Measurements from ENCODE around the gene SMARCA4.
"Not testable (repeated sequence)": the region's sequence is repeated elsewhere in the genome, so short reads cannot be mapped to it uniquely, and the experiment has no call there.

SMARCA4 gene

GRCh38 chr19:11090997-11091702 is 130.3 kb downstream of the SMARCA4 start:
- DNase-seq (ENCODE audit: low read depth, low spot score) = no peak
- peak overlapping the region; percentile 100 for H3K27ac ChIP-seq

- DNase-seq (ENCODE audit: low read depth, low spot score) = peak; percentile 90
- H3K27ac ChIP-seq = peak overlapping the region; percentile 100
Measured at GRCh38 chr19:11091703-11092153, 130.9 kb downstream of the SMARCA4 start.

- H3K27ac ChIP-seq = peak overlapping the region; percentile 100
- DNase-seq (ENCODE audit: low read depth, low spot score) = no peak
Measured at GRCh38 chr19:11092181-11092538, 131.3 kb downstream of the SMARCA4 start.

- peak overlapping the region; percentile 100 for H3K27ac ChIP-seq
- DNase-seq (ENCODE audit: low read depth, low spot score) = no peak
Measured at GRCh38 chr19:11093689-11094238, 132.9 kb downstream of the SMARCA4 start.

GRCh38 chr19:11094520-11094894 is 133.7 kb downstream of the SMARCA4 start:
- DNase-seq (ENCODE audit: low read depth, low spot score) = no peak
- H3K27ac ChIP-seq = peak overlapping the region; percentile 100

- peak overlapping the region; percentile 100 for H3K27ac ChIP-seq
- DNase-seq (ENCODE audit: low read depth, low spot score) = no peak
Measured at GRCh38 chr19:11096210-11096841, 135.5 kb downstream of the SMARCA4 start.

GRCh38 chr19:11097367-11097766 is 136.5 kb downstream of the SMARCA4 start:
- H3K27ac ChIP-seq = peak overlapping the region; percentile 100
- DNase-seq (ENCODE audit: low read depth, low spot score) = not testable (repeated sequence)

- peak overlapping the region; percentile 100 for H3K27ac ChIP-seq
- DNase-seq (ENCODE audit: low read depth, low spot score) = no peak
Measured at GRCh38 chr19:11098327-11098726, 137.5 kb downstream of the SMARCA4 start.

- DNase-seq (ENCODE audit: low read depth, low spot score) = no peak
- H3K27ac ChIP-seq = peak overlapping the region; percentile 100
Measured at GRCh38 chr19:11098861-11099260, 138.0 kb downstream of the SMARCA4 start.

GRCh38 chr19:11100049-11100448 is 139.2 kb downstream of the SMARCA4 start:
- peak overlapping the region; percentile 100 for H3K27ac ChIP-seq
- no peak for DNase-seq (ENCODE audit: low read depth, low spot score)

GRCh38 chr19:11101057-11101456 is 140.2 kb downstream of the SMARCA4 start:
- DNase-seq (ENCODE audit: low read depth, low spot score) = no peak
- H3K27ac ChIP-seq = peak overlapping the region; percentile 100

- no peak overlapping the region for H3K27ac ChIP-seq
Measured at GRCh38 chr19:11102944-11103343, 142.1 kb downstream of the SMARCA4 start.

GRCh38 chr19:11103667-11104066 is 142.8 kb downstream of the SMARCA4 start:
- not testable (repeated sequence) for H3K27ac ChIP-seq; DNase-seq (ENCODE audit: low read depth, low spot score)

More at GRCh38 chr19:11102944-11103343, 142.1 kb downstream of the SMARCA4 start:
- DNase-seq (ENCODE audit: low read depth, low spot score) = no peak

- DNase-seq (ENCODE audit: low read depth, low spot score) = no peak
- H3K27ac ChIP-seq = no peak overlapping the region
Measured at GRCh38 chr19:11105014-11105636, 144.3 kb downstream of the SMARCA4 start.

- H3K27ac ChIP-seq = no peak overlapping the region
- no peak for DNase-seq (ENCODE audit: low read depth, low spot score)
Measured at GRCh38 chr19:11106477-11106876, 145.6 kb downstream of the SMARCA4 start.

- DNase-seq (ENCODE audit: low read depth, low spot score) = no peak
- no peak overlapping the region for H3K27ac ChIP-seq
Measured at GRCh38 chr19:11108746-11109145, 147.9 kb downstream of the SMARCA4 start.

GRCh38 chr19:11111117-11111770 is 150.4 kb downstream of the SMARCA4 start:
- no peak for DNase-seq (ENCODE audit: low read depth, low spot score)
- no peak overlapping the region for H3K27ac ChIP-seq

- DNase-seq (ENCODE audit: low read depth, low spot score) = no peak
- H3K27ac ChIP-seq = no peak overlapping the region
Measured at GRCh38 chr19:11111771-11112144, 150.9 kb downstream of the SMARCA4 start.

Data from epithelial cell of prostate (primary cell).